Endodermal cell (in vitro differentiated cells): ENCODE data around the gene ATP10A. TPM values are rescaled to one million over a fixed set of nuclear protein-coding genes. Genes with fewer than 3 reads are reported as not detected.

Source experiments
- DNase-seq: peaks from one replicate; pipeline ENCODE4 v3.0.0-alpha.2; 2017
- H3K27ac ChIP-seq: 2 replicates; pipeline ENCODE4 v1.5.1; 2013; ENCODE audit warnings: mild to moderate bottlenecking, low read depth, low read length, moderate library complexity
- H3K27me3 ChIP-seq: 2 replicates; pipeline ENCODE4 v1.6.1; 2013; ENCODE audit warnings: mild to moderate bottlenecking, low read length, moderate library complexity; ENCODE audit not compliant: insufficient read depth, control insufficient read depth, poor library complexity, severe bottlenecking
- H3K36me3 ChIP-seq: 2 replicates; pipeline ENCODE4 v1.7.0; 2013; ENCODE audit warnings: mild to moderate bottlenecking, low read length, moderate library complexity; ENCODE audit not compliant: control insufficient read depth, insufficient read depth
- H3K4me1 ChIP-seq: one replicate; pipeline ENCODE4 v1.7.0; 2013; ENCODE audit warnings: low read length; ENCODE audit not compliant: control insufficient read depth, insufficient read depth
- H3K4me3 ChIP-seq: 2 replicates; pipeline ENCODE4 v1.5.1; 2013; ENCODE audit warnings: mild to moderate bottlenecking, low read length, moderate library complexity
- H3K9ac ChIP-seq: 2 replicates; pipeline ENCODE4 v1.6.1; 2013; ENCODE audit warnings: mild to moderate bottlenecking, low read length, moderate library complexity; ENCODE audit not compliant: poor library complexity, severe bottlenecking; ENCODE audit errors: extremely low read depth
- H3K9me3 ChIP-seq: 2 replicates; pipeline ENCODE4 v1.6.1; 2013; ENCODE audit warnings: mild to moderate bottlenecking, low read length, moderate library complexity; ENCODE audit not compliant: control insufficient read depth
- H3K27ac Mint-ChIP-seq: 2 replicates; pipeline ENCODE4 v1.8.0; 2020; ENCODE audit warnings: mixed read lengths
- H3K27me3 Mint-ChIP-seq: 2 replicates; pipeline ENCODE4 v1.8.0; 2021; ENCODE audit warnings: mild to moderate bottlenecking, mixed read lengths; ENCODE audit not compliant: insufficient read depth
- H3K36me3 Mint-ChIP-seq: 2 replicates; pipeline ENCODE4 v1.8.0; 2020; ENCODE audit warnings: low read depth, mixed read lengths
- H3K4me1 Mint-ChIP-seq: 2 replicates; pipeline ENCODE4 v1.8.0; 2020; ENCODE audit warnings: mixed read lengths
- H3K4me3 Mint-ChIP-seq: 2 replicates; pipeline ENCODE4 v1.8.0; 2020; ENCODE audit warnings: mild to moderate bottlenecking, moderate library complexity, mixed read lengths
- H3K9me3 Mint-ChIP-seq: 2 replicates; pipeline ENCODE4 v1.8.0; 2020; ENCODE audit warnings: mild to moderate bottlenecking, mixed read lengths
- WGBS, 2 experiments: methylation state at CpG; one replicate each; pipeline versions ENCODE4 v1.1.5 to v1.1.7; 2013; ENCODE audit warnings: missing lambda C conversion rate in 2 of 2, mixed read lengths in 1 of 2; ENCODE audit not compliant: insufficient coverage in 1 of 2, insufficient read length in 1 of 2; 5-methylcytosine and 5-hydroxymethylcytosine counted together
- total RNA-seq, 2 donors: library from RNA; stranded (reverse); fragmentation: NEBNext Ultra II Directional in 1 of 2; extraction: Animal tissue kit (Norgen Biotek cat#: 25700) in 1 of 2; gene quantifications; 2 replicates in 1 of 2; 3 replicates in 1 of 2; pipeline ENCODE4 v1.2.1, GENCODE V29; 2021
- TF ChIP-seq, protein P1 (sequence below): fragments of 200-600 bp; sonication (generic); conservative IDR thresholded peaks from 2 replicates; pipeline ENCODE4 v1.5.0; 2021; ENCODE audit warnings: antibody characterized with exemption, mild to moderate bottlenecking

Gene ATP10A
- total RNA-seq, 2 donors from 2014 or later = 0.04 to 1.2 TPM

DNA sequence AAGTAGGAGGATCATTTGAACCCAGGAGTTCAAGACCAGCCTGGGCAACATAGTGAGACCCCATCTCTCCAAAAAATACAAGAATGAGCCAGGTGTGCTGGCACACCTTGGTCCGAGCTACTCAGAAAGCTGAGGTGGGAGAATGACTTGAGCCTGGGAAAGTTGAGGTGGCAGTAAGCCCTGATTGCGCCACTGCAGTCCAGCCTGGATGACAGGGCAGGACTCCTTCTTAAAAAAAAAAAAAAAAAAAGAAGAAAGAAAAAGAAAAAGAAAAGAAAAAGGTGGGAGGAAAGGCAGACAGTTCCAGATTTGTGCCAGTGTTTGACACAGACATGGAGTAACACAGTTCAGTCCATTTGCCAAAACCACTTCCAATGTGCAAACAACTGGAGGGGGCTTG, 75.7 kb downstream of the ATP10A start:
- Mint-ChIP-seq H3K27me3 (no peaks in the 10 kb centered on the region), H3K36me3 (no peaks in the 10 kb centered on the region), H3K9me3 (no peaks in the 10 kb centered on the region), H3K4me3 (no peak overlapping the region), H3K4me1 (peaks cover 10% of the 10 kb centered on the region), H3K27ac (no peak overlapping the region)
- Histone ChIP-seq H3K9ac (no peak overlapping the region), H3K36me3 (no peaks in the 10 kb centered on the region), H3K4me1 (no peaks in the 10 kb centered on the region), H3K27ac (no peak overlapping the region), H3K4me3 (no peak overlapping the region), H3K27me3 (no peaks in the 10 kb centered on the region), H3K9me3 (no peaks in the 10 kb centered on the region)
- TF ChIP-seq, protein P1, sequence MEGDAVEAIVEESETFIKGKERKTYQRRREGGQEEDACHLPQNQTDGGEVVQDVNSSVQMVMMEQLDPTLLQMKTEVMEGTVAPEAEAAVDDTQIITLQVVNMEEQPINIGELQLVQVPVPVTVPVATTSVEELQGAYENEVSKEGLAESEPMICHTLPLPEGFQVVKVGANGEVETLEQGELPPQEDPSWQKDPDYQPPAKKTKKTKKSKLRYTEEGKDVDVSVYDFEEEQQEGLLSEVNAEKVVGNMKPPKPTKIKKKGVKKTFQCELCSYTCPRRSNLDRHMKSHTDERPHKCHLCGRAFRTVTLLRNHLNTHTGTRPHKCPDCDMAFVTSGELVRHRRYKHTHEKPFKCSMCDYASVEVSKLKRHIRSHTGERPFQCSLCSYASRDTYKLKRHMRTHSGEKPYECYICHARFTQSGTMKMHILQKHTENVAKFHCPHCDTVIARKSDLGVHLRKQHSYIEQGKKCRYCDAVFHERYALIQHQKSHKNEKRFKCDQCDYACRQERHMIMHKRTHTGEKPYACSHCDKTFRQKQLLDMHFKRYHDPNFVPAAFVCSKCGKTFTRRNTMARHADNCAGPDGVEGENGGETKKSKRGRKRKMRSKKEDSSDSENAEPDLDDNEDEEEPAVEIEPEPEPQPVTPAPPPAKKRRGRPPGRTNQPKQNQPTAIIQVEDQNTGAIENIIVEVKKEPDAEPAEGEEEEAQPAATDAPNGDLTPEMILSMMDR = no peak
- 96 to 100% methylated on average over 1 to 2 of the region's 2 CpGs for WGBS, 2 experiments
- DNase-seq = no peak

DNA sequence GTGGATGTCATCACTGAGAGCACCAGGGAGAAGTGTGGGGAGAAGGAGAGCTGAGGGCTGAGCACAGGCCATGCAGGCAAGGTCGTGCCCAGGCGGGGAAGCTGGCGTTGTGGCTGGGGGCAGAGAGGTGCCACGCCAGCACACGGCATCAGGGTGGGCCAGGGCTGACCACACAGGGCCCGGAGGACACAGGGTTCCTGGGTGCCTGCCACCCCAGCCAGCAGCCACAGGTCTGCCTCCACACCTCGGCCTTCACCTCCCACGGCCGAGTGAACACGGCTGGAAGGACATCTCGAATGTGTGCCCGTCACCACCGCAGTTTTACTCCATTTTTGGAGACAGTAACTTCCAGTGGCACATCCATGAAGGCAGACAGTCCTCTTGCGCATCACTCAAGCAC, 77.1 kb downstream of the ATP10A start:
- no peak overlapping the region for H3K4me3 Mint-ChIP-seq
- H3K4me3 ChIP-seq = no peak overlapping the region
- H3K4me1 Mint-ChIP-seq = peaks cover 10% of the 10 kb centered on the region
- H3K9me3 Mint-ChIP-seq = no peaks in the 10 kb centered on the region
- no peaks in the 10 kb centered on the region for H3K4me1 ChIP-seq
- no peak overlapping the region for H3K27ac ChIP-seq
- no peaks in the 10 kb centered on the region for H3K9me3 ChIP-seq
- H3K36me3 Mint-ChIP-seq = no peaks in the 10 kb centered on the region
- no peaks in the 10 kb centered on the region for H3K36me3 ChIP-seq
- no peak overlapping the region for H3K9ac ChIP-seq
- no peaks in the 10 kb centered on the region for H3K27me3 Mint-ChIP-seq
- TF ChIP-seq, protein P1 = no peak
- no peak overlapping the region for H3K27ac Mint-ChIP-seq
- H3K27me3 ChIP-seq = no peaks in the 10 kb centered on the region
- DNase-seq = no peak
- WGBS, 2 experiments = 88 to 90% methylated on average over 14 of the region's 14 CpGs

DNA sequence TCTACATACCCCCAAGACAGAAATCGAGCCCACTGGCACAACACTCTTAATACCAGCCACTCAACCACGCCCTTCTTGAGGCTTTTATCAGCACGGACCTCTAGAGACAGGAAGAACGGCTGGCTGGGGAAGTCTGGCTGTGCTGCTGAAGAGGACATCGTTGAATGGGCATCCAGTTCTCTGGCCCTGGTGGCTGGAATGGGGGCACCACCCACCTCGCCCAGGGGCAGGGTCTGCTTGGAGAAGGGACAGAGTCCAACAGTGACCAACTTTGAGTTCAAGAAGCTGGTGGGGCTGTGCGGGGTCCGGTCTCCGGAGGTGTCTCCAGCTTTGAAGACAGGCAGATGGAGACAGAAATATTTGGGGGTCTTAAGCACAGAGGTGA, 77.5 kb downstream of the ATP10A start:
- Mint-ChIP-seq H3K4me1 (peaks cover 8% of the 10 kb centered on the region), H3K36me3 (no peaks in the 10 kb centered on the region), H3K27me3 (no peaks in the 10 kb centered on the region), H3K9me3 (no peaks in the 10 kb centered on the region), H3K27ac (no peak overlapping the region), H3K4me3 (no peak overlapping the region)
- Histone ChIP-seq H3K36me3 (no peaks in the 10 kb centered on the region), H3K9me3 (no peaks in the 10 kb centered on the region), H3K27ac (no peak overlapping the region), H3K4me1 (no peaks in the 10 kb centered on the region), H3K27me3 (no peaks in the 10 kb centered on the region), H3K9ac (no peak overlapping the region), H3K4me3 (no peak overlapping the region)
- DNase-seq = no peak
- TF ChIP-seq, protein P1 = no peak
- WGBS, 2 experiments = 82 to 90% methylated on average over 3 to 9 of the region's 9 CpGs
